ENCODE results near the gene F7.

DNA sequence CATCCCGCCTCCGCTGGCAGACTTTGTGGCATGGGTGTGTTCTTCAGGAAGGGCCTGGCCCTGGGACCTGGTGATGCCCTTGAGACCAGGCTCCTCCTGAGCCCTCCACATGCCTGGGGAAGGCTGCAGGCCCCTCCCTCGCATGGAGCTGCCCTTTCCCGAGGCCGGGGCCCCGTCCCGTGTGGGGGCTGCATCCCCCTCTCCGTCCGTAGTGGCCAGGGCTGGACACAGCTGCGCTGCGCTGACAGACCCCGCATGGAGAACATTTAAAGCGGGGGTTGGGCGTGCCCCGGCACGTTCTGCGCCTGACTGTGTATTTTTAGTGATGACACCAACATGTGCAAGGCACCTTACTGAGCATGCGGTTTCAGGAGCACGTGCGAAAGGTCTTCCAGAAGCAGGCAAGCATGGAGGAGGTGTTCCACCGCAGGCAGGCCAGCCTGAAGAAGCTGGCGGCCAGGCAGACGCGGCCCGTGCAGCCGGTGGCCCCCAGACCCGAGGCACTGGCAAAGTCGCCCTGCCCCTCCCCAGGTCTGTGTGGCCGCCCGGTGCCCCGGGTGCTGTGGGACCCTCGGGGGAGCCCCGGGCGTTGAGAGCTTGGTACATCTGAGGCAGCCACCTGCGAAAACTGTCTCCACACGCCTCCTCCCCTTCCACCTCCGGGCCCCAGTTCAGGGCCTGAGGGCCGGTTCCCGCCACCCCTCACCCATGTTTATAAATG lies 28.8 kb upstream of the F7 start:
- TF ChIP-seq, protein P1, sequence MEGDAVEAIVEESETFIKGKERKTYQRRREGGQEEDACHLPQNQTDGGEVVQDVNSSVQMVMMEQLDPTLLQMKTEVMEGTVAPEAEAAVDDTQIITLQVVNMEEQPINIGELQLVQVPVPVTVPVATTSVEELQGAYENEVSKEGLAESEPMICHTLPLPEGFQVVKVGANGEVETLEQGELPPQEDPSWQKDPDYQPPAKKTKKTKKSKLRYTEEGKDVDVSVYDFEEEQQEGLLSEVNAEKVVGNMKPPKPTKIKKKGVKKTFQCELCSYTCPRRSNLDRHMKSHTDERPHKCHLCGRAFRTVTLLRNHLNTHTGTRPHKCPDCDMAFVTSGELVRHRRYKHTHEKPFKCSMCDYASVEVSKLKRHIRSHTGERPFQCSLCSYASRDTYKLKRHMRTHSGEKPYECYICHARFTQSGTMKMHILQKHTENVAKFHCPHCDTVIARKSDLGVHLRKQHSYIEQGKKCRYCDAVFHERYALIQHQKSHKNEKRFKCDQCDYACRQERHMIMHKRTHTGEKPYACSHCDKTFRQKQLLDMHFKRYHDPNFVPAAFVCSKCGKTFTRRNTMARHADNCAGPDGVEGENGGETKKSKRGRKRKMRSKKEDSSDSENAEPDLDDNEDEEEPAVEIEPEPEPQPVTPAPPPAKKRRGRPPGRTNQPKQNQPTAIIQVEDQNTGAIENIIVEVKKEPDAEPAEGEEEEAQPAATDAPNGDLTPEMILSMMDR (IDR thresholded peaks at IDR 0.05; ENCODE audit: low read depth, low read length, poor library complexity, severe bottlenecking), result no peak
- TF ChIP-seq EZH2phosphoT487 (IDR thresholded peaks at IDR 0.05; ENCODE audit: borderline replicate concordance, low read length), result no peak

All from DOHH2 (cell line).